ENCODE results near the gene RBM27. TPM values are rescaled to one million over a fixed set of nuclear protein-coding genes. Genes with fewer than 3 reads are reported as not detected.
A peak's percentile ranks its signal among the peaks of the same experiment; 100 is the strongest.

RBM27 gene
- polyA plus RNA-seq, 6 donors from 2014 or later: 6.1 to 9.4 (median 8.0) TPM

DNA sequence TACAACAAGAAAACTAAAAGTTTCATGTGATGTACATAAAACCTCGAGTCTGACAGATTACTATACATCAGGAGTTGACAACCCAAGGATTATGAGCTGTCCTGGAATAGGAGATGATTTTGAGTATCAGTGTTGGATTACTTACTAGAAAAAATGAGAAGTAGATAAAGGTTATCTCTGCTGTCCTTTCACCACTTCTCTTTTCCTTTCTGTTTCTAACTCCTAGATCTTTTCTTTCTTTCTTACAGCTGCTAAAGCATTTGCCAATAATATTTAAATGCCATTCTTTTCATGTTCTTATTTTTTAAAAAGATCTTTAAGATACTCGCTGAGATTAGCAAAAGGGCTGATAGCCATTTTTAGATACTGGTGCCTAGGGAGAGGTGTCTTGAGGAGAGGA lies 14.8 kb downstream of the RBM27 start:
- H3K4me1 Mint-ChIP-seq: peaks cover 26 to 45% (median 43%) of the 10 kb centered on the region in 3 donors

GRCh38 chr5:146219243-146219642 lies 15.8 kb downstream of the RBM27 start:
- Mint-ChIP-seq H3K4me1 (peaks cover 23 to 39% (median 35%) of the 10 kb centered on the region in 3 donors), H3K27ac (peak overlapping the region in 1 of 6 donors; percentile 16), H3K36me3 (peaks cover 8 to 10% of the 10 kb centered on the region in 2 donors), H3K9me3 (no peaks in the 10 kb centered on the region), H3K4me3 (no peak overlapping the region), H3K27me3 (no peaks in the 10 kb centered on the region)
- DNase-seq (no peak), ATAC-seq (ENCODE audit: low read depth in 2 of 2) (no peak)

More for the DNA sequence above, 14.8 kb downstream of the RBM27 start:
- Mint-ChIP-seq H3K27ac (peak overlapping the region in 2 of 6 donors; percentile 50 to 54), H3K4me3 (peak overlapping the region in 1 of 8 donors; percentile 32), H3K27me3 (no peaks in the 10 kb centered on the region), H3K9me3 (no peaks in the 10 kb centered on the region), H3K36me3 (peaks cover 8 to 9% of the 10 kb centered on the region in 2 donors)
- ATAC-seq (ENCODE audit: low read depth in 2 of 2) (peak in 1 of 2 donors; percentile 41), DNase-seq (no peak)

DNA sequence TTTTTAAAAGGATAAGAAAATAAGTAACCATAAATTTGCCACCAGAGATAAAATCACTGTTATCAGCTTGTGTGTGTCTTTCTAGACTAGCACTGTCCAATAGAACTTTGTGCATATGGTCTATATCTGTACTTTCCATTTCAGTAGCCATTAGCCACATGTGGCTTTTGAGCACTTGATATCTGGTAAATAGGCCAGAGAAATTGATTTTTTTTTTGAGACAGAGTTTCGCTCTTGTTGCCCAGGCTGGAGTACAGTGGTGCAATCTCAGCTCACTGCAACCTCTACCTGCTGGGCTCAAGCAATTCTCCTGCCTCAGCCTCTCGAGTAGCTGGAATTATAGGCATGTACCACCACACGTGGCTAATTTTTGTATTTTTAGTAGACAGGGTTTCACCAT lies 17.8 kb downstream of the RBM27 start:
- ATAC-seq (ENCODE audit: low read depth in 2 of 2) (no peak), DNase-seq (no peak)
- Mint-ChIP-seq H3K27me3 (no peaks in the 10 kb centered on the region), H3K4me3 (no peak overlapping the region), H3K36me3 (peaks cover 8 to 17% of the 10 kb centered on the region in 2 donors), H3K4me1 (peaks cover 11 to 25% (median 21%) of the 10 kb centered on the region in 3 donors), H3K9me3 (no peaks in the 10 kb centered on the region), H3K27ac (no peak overlapping the region)

DNA sequence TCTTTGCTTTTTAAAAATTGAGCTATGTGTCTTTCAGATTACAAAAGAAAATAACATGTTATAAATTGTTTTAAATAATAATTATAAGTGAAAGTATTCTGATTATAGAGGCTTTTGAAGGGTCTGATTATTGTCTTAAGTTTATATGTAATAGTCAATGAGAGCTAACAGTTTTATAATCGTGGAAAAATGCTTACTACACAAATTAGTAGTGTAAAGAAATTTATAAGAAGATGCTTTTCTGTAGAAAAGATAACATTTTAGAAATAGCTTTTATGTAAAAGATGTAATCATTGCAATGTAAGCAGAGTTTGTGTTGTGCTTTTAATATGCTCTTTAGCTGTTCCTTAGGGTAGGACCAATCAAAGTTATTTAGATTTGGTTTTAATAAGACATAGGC lies 18.6 kb downstream of the RBM27 start:
- Mint-ChIP-seq H3K27ac (no peak overlapping the region), H3K27me3 (no peaks in the 10 kb centered on the region), H3K4me1 (peaks cover 11 to 20% (median 17%) of the 10 kb centered on the region in 3 donors), H3K9me3 (no peaks in the 10 kb centered on the region), H3K4me3 (no peak overlapping the region), H3K36me3 (peaks cover 8 to 19% of the 10 kb centered on the region in 2 donors)
- ATAC-seq (ENCODE audit: low read depth in 2 of 2) (no peak), DNase-seq (no peak)

- H3K4me1 Mint-ChIP-seq: peaks cover 6 to 10% (median 9%) of the 10 kb centered on the region in 3 donors
- H3K4me3 Mint-ChIP-seq: no peak overlapping the region
- no peaks in the 10 kb centered on the region for H3K9me3 Mint-ChIP-seq
- DNase-seq (no peak), ATAC-seq (ENCODE audit: low read depth in 2 of 2) (no peak)
- H3K27me3 Mint-ChIP-seq: no peaks in the 10 kb centered on the region
- no peak overlapping the region for H3K27ac Mint-ChIP-seq
- peaks cover 8 to 22% of the 10 kb centered on the region in 2 donors for H3K36me3 Mint-ChIP-seq
Observed at GRCh38 chr5:146223179-146223578, 19.8 kb downstream of the RBM27 start.

DNA sequence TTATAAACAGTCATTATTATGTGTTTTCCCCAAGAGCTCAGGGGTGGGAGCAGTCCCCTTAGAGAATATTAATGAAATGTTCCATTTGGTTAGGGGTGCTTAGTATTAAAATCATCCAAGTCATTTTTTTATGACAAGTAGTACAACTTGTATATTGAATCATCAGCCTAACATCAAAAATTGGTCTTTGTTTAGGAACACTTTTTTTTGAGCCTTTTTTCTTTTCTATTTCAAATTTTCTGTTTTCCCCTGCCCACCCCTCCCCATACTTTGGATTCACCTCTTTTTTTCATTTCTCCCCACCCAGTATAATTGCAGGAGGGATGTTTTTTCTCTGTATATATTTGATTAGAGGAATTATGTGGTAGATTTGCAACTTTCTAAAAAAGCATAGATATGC lies 25.8 kb downstream of the RBM27 start:
- H3K4me1 Mint-ChIP-seq: peaks cover 0 to 4% (median 0%) of the 10 kb centered on the region in 3 donors
- H3K27ac Mint-ChIP-seq: peak overlapping the region in 1 of 6 donors; percentile 22
- no peaks in the 10 kb centered on the region for H3K27me3 Mint-ChIP-seq
- no peaks in the 10 kb centered on the region for H3K9me3 Mint-ChIP-seq
- H3K4me3 Mint-ChIP-seq: no peak overlapping the region
- ATAC-seq (ENCODE audit: low read depth in 2 of 2): no peak
- H3K36me3 Mint-ChIP-seq: peaks cover 10 to 32% of the 10 kb centered on the region in 2 donors
- DNase-seq: no peak

- peaks cover 10 to 26% of the 10 kb centered on the region in 2 donors for H3K36me3 Mint-ChIP-seq
- no peak overlapping the region for H3K4me3 Mint-ChIP-seq
- H3K27ac Mint-ChIP-seq: no peak overlapping the region
Observed at GRCh38 chr5:146232223-146232622, 28.8 kb downstream of the RBM27 start.

GRCh38 chr5:146233441-146233840 lies 30.0 kb downstream of the RBM27 start:
- DNase-seq (no peak), ATAC-seq (ENCODE audit: low read depth in 2 of 2) (no peak)
- Mint-ChIP-seq H3K27me3 (no peaks in the 10 kb centered on the region), H3K4me1 (peaks cover 0 to 4% (median 0%) of the 10 kb centered on the region in 3 donors), H3K9me3 (no peaks in the 10 kb centered on the region), H3K27ac (no peak overlapping the region), H3K36me3 (peaks cover 10 to 25% of the 10 kb centered on the region in 2 donors), H3K4me3 (no peak overlapping the region)

More at GRCh38 chr5:146232223-146232622, 28.8 kb downstream of the RBM27 start:
- DNase-seq (no peak), ATAC-seq (ENCODE audit: low read depth in 2 of 2) (no peak)
- H3K4me1 Mint-ChIP-seq: peaks cover 0 to 4% (median 0%) of the 10 kb centered on the region in 3 donors
- no peaks in the 10 kb centered on the region for H3K9me3 Mint-ChIP-seq
- H3K27me3 Mint-ChIP-seq: no peaks in the 10 kb centered on the region

- ATAC-seq (ENCODE audit: low read depth in 2 of 2) (no peak), DNase-seq (no peak)
- Mint-ChIP-seq H3K36me3 (peaks cover 16 to 21% of the 10 kb centered on the region in 2 donors), H3K4me1 (peaks cover 0 to 4% (median 0%) of the 10 kb centered on the region in 3 donors), H3K27ac (peak overlapping the region in 4 of 6 donors; percentile 0 to 64 (median 16)), H3K27me3 (no peaks in the 10 kb centered on the region), H3K9me3 (no peaks in the 10 kb centered on the region), H3K4me3 (no peak overlapping the region)
Observed at GRCh38 chr5:146238973-146239372, 35.6 kb downstream of the RBM27 start.

DNA sequence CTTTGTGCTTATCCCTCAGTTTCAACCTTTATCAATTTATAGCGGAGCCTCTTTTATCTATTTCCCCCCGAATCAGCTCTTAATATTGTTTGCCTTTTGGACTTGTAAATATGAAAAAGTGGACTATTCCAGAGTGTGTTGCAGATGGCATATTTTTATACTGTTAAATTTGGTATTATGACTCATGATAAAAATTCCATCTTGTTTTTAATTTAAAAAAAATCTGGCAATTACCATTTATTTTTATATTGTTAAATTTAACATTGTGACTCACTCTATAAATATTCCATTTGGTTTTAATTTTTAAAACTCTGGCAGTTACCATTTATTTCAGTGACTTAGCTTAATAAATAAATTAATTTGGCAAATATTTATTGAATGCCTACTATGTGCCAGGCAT lies 37.5 kb downstream of the RBM27 start:
- Mint-ChIP-seq H3K9me3 (no peaks in the 10 kb centered on the region), H3K27ac (peak overlapping the region in 1 of 6 donors; percentile 7), H3K4me3 (no peak overlapping the region), H3K4me1 (peaks cover 0 to 4% (median 0%) of the 10 kb centered on the region in 3 donors), H3K36me3 (peaks cover 16 to 23% of the 10 kb centered on the region in 2 donors), H3K27me3 (no peaks in the 10 kb centered on the region)
- DNase-seq (no peak), ATAC-seq (ENCODE audit: low read depth in 2 of 2) (no peak)

- peaks cover 0 to 4% (median 3%) of the 10 kb centered on the region in 3 donors for H3K4me1 Mint-ChIP-seq
- no peak overlapping the region for H3K4me3 Mint-ChIP-seq
- H3K27ac Mint-ChIP-seq: no peak overlapping the region
- peaks cover 16 to 25% of the 10 kb centered on the region in 2 donors for H3K36me3 Mint-ChIP-seq
- ATAC-seq (ENCODE audit: low read depth in 2 of 2) (no peak), DNase-seq (no peak)
- H3K27me3 Mint-ChIP-seq: no peaks in the 10 kb centered on the region
- no peaks in the 10 kb centered on the region for H3K9me3 Mint-ChIP-seq
Observed at GRCh38 chr5:146243247-146243646, 39.8 kb downstream of the RBM27 start.

- H3K9me3 Mint-ChIP-seq: no peaks in the 10 kb centered on the region
- H3K27me3 Mint-ChIP-seq: no peaks in the 10 kb centered on the region
- H3K36me3 Mint-ChIP-seq: peaks cover 10 to 29% of the 10 kb centered on the region in 2 donors
- no peak for DNase-seq
- peak overlapping the region in 2 of 6 donors; percentile 38 to 61 for H3K27ac Mint-ChIP-seq
- ATAC-seq (ENCODE audit: low read depth in 2 of 2): no peak
- no peak overlapping the region for H3K4me3 Mint-ChIP-seq
- H3K4me1 Mint-ChIP-seq: peaks cover 0 to 12% (median 5%) of the 10 kb centered on the region in 3 donors
Observed at GRCh38 chr5:146248561-146248960, 45.2 kb downstream of the RBM27 start.

DNA sequence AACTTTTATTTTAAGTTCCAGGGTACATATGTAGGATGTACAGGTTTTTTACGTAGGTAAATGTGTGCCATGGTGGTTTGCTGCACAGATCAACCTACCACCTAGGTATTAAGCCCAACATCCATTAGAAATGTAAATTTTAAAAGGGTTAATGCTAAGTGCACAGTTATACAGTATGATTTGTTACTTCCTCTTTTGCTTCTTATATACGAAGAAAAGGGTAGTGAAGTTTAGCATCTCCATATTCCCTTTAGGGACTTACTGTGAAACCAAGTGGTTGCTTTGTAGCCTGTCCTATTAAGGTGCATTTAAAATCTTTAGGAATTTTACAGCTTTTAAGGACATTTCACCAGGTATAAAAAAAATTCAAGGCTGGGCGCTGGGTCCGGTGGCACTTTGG lies 46.4 kb downstream of the RBM27 start:
- Mint-ChIP-seq H3K27me3 (no peaks in the 10 kb centered on the region), H3K36me3 (peaks cover 10 to 28% of the 10 kb centered on the region in 2 donors), H3K27ac (peak overlapping the region in 2 of 6 donors; percentile 56 to 72), H3K9me3 (no peaks in the 10 kb centered on the region), H3K4me3 (peak overlapping the region in 2 of 8 donors; percentile 25 to 52), H3K4me1 (peaks cover 0 to 12% (median 5%) of the 10 kb centered on the region in 3 donors)
- ATAC-seq (ENCODE audit: low read depth in 2 of 2) (peak; percentile 99), DNase-seq (peak; percentile 21)
